ENCODE data around the gene PPP1R13L.
A peak's percentile ranks its signal among the peaks of the same experiment; 100 is the strongest.
"Not testable (repeated sequence)": the region's sequence is repeated elsewhere in the genome, so short reads cannot be mapped to it uniquely, and the experiment has no call there.

PPP1R13L gene, protein sequence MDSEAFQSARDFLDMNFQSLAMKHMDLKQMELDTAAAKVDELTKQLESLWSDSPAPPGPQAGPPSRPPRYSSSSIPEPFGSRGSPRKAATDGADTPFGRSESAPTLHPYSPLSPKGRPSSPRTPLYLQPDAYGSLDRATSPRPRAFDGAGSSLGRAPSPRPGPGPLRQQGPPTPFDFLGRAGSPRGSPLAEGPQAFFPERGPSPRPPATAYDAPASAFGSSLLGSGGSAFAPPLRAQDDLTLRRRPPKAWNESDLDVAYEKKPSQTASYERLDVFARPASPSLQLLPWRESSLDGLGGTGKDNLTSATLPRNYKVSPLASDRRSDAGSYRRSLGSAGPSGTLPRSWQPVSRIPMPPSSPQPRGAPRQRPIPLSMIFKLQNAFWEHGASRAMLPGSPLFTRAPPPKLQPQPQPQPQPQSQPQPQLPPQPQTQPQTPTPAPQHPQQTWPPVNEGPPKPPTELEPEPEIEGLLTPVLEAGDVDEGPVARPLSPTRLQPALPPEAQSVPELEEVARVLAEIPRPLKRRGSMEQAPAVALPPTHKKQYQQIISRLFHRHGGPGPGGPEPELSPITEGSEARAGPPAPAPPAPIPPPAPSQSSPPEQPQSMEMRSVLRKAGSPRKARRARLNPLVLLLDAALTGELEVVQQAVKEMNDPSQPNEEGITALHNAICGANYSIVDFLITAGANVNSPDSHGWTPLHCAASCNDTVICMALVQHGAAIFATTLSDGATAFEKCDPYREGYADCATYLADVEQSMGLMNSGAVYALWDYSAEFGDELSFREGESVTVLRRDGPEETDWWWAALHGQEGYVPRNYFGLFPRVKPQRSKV

DNA sequence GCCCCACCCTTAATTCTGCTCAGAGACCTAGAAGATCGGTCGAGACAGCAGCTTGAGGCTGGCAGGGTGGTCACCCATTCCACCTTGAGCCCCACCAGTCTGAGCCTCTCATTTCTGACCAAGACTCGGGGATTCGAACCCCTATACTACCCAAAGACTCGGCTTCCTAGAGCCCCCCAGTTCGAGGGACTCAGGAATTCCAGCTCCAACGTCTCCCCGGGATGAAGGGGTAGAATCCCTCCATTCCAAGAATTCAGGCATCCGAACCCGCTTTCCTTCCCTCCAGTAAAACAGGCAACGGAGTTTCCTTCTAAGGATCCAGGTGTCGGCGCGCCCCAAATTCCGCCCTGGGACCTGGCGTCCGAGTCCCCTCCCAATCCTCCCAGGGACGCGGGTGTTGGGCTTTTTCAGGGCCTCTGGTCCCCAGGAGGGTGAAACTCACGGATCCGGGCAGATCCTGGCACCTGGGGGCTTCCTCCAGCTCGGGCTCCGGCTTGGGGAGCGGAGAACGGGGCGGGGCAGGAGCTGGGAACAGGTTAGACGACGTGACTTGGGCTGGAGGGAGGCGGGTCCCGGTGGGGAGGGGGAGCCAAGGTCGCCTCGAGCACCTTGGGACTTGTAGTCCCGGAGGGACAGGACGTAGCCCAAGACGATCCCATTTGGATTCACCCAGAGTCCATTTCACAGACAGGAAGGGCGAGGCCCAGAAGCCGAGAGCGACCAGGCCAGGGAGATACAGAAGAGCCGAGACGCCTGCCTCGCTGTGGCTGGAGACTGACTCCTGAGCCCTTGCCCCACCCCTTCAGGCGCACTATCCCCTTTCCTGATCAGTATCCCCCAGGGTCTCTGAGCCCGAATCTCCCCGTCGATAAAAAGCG, at the start of gene PPP1R13L:
Gene PPP1R13L (minus strand): TSS at position 513 of the 878 bp plus-strand sequence. CDS start 6,751 bp downstream, outside the sequence.
- peak; percentile 27 for DNase-seq

DNA sequence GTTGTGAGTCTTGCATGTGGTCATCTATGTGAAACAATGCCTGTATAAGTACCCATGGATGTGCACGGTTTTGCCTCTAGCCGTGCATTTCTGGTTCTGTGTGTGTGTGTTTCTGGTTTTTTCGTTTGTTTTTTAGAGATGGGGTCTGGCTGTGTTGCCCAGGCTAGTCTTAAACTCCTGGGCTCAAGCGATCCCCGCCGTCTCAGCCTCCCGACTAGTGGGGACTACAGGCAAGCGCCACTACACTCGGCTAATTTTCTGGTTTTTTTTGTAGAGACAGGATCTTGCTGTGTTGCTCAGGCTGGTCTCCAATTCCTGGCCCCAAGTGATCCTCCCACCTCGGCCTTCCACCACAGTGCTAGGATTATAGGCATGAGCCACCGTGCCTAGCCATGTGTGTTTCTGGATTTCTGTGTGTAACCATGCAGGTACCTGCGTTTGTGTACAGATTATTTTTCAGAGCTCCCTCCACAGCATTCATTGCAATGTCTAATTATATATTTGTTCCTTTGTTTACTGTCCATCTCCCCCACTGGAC, 47.0 kb upstream of the PPP1R13L start:
- no peak for DNase-seq

DNA sequence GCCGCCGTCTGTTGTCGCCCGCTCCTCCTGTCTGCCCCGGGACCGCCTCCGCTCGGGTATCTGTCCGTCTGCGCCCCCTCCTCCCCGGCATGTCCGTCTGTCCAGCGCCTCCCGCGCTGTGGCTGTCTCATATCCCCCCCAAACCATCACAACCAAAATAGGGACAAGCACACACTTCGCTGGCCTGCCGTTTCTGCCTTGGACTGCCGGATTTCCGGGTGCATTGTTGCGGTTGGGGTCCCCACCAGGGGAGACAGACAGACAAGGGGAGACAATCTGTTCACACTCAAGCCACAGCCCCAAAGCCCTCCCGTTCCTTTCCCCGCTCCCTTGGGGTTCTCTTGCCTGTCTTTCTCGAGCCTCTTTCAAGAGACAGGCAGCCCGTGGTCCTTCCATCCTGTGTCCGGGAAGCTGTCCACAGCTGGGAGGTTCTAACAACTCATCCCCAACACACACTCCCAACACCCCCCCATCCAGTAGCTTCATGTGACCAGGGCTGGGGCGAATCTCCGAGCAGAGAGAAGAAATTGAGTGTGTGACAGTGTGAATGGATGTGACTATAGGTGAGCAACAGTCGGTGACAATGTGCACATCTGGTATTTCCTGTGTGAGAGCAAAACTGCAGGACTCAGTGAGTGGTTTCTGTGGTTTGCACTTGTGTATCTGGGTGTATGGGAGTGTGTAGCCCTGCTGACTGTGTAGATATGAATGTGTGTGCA, 46.4 kb upstream of the PPP1R13L start:
- no peak for DNase-seq

DNA sequence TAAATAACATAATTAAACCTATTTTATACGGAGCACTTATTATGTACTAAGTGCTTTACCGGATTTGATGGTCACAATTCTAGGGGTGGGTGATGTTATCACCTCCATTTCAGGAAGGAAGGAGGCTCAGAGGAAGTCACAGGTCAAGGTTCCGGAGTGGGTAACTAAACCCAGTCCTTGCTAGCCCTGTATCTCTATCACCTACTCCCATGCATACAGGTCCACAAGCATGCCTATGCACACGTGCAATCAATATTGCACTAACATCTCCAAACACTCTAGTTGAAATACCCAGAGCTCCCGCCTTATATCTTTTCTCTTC, 45.1 kb upstream of the PPP1R13L start:
- no peak for DNase-seq

DNA sequence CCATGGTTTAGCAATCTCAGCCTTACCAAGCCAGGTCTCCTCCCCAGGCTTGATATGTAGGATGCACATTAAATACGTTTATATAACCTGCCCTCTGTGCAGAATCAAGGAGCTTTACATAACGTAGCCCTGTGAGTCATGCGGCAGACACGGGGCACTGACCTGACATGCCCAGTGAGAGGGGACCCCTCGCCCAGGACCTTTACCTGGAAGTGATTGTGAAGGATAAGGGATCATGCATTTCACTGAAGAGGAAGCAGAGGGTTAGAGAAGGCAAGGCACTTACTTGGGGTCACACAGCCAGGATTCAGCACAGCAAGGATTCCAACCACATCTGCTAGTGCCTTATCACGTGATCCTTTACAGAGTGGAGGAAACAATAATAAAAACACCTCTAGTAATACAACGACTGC, 44.0 kb upstream of the PPP1R13L start:
- no peak for DNase-seq

DNA sequence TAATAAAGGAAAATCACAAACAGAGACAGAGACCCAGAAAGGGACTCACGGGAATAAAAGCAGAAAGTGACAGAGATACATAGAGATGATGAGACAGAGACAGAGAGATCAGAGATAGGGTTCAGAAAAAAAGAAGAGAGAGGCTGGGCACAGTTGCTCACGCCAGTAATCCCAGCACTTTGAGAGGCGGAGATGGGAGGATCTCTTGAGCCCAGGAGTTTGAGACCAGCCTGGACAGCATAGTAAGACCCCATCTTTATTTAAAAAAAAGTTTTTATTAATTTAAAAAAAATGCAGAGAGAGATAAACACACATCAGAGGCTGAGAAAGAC, 43.5 kb upstream of the PPP1R13L start:
- no peak for DNase-seq

DNA sequence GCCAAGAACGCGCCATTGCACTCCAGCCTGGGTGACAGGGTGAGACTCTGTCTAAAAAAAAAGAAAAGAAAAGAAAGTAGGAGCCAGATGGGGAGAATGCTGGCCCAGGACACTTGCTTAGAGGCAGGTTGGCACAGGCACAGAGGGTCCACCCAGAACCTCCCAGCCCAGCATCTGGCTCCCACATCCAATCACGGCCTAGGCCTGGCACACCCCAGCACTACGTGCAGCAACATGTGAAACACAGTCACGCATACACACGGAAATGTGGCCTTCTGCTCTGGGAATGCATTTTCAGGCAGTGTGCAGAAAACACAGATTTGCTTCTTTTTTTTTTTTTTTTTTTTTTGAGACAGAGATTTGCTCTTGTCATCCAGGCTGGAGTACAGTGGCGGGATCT, 42.1 kb upstream of the PPP1R13L start:
- DNase-seq = no peak

DNA sequence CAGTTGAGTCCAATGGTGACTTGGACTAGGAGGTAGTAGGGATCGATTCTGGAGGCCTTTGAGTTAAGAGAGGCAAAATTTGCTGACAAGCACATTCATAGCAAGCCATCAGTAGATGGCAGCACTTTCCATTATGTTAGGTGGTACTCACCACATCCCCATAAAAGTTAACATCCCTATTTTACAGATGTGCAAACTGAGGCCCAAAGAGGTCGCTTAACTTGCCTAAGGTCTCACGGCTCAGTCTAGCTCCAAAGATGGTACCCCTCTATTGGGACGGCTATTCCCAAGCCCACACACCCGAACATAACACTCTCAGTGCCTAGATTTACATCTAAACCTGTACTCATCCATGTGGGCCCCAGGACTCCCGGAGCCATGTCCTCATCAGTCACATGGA, 41.4 kb upstream of the PPP1R13L start:
- peak; percentile 31 for DNase-seq

DNA sequence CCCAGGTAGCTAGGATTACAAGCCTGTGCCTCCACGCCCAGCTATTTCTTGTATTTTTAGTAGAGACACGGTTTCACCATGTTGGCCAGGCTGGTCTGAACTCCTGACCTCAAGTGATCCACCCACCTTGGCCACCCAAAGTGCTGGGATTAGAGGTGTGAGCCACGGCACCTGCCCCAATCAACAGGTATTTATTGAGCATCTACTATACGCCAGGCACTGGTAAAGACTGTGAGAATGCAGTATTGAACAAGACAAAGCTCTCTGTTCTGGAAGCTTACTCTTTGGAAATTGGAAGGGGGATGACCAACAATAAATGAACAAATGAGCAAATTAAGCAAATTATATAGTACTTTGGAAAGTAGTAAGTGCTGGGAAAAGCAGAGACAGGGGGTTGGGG, 40.3 kb upstream of the PPP1R13L start:
- no peak for DNase-seq

DNA sequence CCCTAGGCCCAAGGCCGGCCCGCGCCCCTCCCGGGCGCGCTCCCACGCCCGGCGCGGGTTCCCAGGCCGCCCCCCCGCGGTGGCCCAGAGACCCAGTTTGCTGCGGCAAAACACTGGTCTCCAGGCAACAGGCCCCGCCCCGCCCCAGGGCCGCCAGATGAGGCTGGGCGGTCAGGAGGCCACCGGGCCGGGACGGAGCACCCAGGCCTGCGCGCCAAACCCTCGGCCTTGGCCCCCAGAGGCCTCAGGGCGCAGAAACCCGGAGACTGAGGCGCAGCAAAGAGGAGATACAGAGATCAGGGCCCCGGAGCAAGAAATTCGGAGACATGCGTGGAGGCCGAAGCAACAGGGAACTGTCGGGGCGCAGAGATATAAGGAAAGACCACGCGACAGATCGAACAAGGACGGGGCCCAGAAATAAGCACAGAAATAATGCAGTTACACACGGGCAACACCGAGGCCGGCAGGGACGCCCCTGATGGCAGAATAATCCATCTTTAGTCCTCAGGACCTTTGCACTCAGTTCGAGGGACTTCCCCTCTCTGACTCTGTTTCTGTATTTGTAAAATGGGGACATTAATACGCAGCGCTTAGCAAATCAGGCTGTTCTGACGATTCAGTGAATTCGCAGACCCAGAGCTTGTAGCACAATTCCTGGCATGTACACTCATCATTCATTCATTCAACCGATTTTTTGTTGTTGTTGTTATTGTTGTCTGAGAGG, 39.6 kb upstream of the PPP1R13L start:
- no peak for DNase-seq

DNA sequence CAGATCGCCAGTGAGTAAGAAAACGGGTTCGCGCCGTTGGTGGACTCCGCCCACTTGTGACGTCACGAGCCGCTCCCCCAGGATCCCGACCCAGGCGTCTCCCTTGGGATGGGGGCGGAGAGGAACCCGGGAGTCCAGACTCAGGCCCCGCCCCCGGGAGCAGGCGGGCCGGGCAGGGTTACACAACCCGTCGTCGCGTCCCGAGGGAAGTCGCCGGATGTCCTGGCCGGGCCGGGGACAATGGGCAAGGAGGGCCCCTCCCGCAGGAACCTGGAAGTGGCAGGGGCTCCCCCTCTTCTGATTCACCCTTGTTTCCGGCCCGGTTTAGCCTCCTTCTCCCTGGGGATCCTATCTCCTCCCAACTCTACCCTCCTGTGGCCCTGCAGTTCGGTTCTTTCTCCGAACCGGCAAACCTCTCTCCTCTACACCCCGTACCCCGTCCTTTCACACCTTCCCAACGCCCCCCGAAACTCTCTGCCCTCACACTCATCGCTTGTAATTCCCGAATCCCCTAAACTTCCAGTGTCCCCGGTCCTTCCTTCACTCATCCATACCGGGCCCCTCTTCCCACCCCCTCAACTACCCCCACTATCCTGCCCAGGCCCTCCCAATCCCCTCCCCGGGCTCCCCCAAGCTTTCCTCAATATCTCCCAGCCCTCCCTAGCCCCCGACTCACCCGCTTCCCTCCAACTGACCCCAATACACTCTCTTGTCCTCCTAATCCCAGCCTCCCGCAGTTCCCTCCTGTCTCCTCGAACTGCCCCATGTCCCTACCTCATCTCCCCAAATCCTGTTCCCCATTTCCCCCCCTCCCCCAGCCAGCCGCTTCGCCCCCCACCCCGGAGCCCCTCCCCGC, 38.8 kb upstream of the PPP1R13L start:
- DNase-seq = no peak

DNA sequence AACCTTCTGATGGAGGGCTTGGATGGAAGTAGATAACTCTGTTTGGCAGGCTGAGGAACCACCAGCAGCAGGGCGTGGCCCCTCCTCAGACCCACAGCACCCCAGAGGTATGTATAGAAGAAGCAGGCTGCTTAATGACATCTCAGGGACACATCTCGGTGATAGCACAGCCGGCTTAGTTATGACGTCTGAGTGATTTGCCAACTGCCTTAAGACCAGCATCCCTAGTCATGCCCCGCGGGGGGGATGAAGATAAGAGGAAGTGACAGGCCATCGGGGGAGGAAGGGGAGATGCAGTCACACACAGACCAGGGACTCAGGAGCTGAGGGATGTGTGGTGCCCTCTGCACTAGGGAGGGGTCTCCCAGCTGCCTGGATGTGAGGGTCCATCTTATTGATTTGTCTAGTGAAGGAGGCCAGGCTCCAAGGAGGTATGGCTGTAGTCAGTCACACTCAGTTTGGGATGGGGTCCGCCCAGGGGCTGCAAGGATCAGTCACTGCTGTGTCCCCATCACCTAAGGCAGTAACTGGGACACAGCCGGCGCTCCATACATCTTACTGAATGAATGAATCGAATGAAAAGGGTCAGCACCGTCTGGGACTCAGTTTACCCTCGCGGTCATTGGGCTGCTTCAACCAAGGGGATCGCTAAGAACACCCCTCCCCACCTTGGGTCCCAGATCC, 38.1 kb upstream of the PPP1R13L start:
- no peak for DNase-seq

DNA sequence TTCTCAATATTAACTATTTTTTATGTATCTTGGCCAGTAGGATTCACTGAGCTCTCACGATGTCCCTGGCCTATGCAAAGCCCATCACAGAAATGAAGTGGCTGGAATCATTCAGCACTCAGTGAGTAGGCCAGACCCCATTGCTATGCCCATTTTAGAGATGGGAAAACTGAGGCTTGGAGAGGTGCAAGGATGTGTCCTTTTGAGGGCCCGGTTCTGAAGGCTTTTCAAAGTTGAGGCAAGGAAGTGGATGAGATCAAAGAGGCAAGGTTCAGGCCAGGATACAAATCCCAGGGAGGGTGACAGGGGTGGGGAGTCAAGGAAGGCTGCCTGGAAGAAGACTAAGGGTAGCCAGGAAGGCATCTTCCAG, 37.5 kb upstream of the PPP1R13L start:
- no peak for DNase-seq

DNA sequence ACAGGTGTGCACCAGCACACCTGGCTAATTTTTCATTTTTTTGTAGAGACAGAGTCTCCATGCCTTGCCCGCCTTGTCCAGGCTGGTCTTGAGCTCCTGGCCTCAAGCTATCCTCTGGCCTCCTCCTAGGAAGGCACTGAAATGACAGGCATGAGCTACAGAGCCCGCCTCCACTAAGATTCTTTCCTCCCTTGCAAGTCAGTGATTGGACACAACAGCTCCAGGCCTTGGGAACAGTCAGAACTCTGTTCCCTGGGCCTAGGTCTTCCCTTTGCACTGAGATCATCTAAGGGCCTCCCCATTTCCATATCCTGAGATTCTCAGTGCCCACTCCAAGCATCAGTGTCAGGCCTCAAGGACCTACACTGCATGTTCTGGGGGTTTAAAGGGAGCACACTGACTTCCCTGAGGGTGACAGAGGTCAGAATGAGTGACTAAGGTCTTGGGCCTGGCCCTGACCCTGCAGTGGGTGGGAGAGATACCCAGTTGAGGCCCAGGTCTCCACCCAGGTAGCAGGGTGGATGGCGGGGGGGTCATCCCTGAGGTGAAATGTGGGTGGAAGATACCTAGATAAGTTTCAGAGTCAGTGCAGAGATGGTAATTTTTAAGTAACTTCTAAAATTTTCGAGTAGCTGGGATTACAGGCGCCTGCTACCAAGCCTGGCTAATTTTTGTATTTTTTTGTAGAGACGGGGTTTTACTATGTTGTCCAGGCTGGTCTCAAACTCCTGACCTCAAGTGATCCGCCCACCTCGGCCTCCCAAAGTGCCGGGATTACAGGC, 36.2 kb upstream of the PPP1R13L start:
- DNase-seq = no peak

DNA sequence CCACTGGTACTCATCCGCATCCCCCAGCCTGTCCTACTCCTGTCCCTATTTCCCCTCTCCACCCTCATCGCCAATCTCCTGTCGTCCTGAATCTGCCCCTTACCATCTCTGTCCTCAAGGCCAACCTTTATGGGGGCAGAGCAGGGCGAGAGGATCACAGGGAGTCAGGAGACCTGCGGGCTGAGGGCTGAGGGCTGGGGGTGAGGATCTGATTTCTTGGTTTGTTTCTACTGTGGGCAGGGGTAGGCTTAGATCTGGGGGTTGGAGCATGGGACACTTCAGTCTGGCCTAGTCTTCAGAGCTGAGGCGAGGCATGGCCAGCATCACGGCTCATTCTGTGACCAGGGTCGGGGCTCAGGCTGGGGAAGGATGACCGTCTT, 35.4 kb upstream of the PPP1R13L start:
- DNase-seq = no peak

DNA sequence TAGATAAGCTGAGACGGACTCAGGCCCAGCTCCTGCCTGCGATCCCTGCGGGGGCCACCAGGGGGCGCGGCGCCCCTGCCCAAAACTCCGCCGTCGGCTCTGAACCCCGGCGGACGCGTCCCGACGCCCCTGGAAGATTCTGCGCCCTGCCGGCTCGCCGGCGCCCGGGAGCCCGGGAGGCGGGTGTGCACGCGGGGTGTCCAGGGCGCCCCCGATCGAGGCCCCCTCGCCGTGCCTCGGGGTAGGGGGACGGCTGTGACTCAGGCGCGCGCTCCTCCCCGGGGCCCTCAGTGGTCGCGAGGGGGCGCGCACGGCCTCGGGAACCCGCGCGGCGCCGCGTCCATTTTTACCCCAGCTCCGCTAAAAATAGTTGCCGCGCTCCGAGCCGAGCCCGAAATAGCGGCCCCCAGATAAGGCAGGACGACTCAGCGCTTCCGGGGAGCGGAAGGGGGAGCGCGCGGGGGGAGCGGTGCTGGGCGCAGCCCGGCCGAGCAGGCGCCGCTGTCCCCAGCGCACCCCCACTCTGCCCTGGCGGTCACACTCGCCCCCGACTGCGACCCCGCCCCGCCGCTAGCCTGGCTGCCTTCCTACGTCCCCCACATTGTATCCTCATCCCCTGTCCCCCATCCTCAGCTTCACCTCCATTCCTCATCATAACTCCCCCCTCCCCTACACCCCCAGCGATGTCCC, 34.8 kb upstream of the PPP1R13L start:
- peak; percentile 55 for DNase-seq

DNA sequence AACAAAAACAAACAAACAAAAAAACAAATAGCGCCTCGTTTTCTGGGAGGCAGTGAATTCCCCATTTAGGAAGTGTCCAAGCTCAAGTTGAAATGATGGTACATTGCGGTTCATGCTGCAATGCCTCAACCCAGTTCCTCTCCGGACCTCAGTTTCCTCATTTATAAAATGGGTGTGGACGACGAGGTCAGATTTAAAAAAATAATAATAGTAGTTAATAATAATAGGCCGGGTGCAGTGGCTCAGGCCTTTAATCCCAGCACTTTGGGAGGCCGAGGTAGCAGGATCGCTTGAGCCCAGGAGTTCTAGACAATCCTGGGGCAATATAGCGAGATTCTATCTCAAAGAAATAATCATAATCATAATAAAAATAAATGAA, 34.3 kb upstream of the PPP1R13L start:
- DNase-seq = no peak

DNA sequence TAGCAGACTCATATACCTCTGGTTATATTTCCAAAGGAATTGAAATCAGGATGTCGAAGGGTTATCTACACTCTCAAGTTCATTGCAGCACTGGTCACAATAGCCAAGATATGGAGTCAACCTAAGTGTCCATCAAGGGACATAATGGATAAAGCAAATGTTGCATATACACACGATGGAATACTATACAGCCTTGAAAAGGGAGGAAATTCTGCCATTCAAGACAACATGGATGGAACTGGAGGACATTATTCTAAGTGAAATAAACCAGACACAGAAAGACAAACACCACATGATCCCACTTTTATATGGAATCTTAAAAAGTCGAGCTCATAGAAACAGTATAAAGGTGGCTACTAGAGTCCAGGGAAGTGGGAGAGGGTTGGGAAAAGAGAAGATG, 32.5 kb upstream of the PPP1R13L start:
- no peak for DNase-seq

DNA sequence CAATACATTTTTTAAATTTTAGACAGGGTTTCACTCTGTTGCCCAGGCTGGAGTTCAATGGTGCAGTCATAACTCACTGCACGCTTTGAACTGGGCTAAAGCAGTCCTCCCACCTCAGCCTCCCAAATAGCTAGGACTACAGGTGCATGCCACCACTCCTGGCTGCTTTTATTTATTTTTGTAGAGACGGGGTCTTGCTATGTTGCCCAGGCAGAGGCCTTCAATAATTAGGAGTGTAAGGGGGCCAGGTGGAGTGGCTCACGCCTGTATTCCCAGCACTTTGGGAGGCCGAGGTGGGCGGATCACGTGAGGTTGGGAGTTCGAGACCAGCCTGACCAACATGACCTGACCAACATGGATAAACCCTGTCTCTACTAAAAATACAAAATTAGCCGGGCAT, 27.7 kb upstream of the PPP1R13L start:
- DNase-seq = not testable (repeated sequence)

Measured in NCI-H1694 (cell line).